HPDE6-E6E7 (cell line): ENCODE measurements around the gene C20orf202.

Source experiments
- DNase-seq: peaks from one replicate; pipeline ENCODE4 v3.0.0; 2011; ENCODE audit warnings: missing footprints; ENCODE audit errors: extremely low spot score

Gene C20orf202

DNA sequence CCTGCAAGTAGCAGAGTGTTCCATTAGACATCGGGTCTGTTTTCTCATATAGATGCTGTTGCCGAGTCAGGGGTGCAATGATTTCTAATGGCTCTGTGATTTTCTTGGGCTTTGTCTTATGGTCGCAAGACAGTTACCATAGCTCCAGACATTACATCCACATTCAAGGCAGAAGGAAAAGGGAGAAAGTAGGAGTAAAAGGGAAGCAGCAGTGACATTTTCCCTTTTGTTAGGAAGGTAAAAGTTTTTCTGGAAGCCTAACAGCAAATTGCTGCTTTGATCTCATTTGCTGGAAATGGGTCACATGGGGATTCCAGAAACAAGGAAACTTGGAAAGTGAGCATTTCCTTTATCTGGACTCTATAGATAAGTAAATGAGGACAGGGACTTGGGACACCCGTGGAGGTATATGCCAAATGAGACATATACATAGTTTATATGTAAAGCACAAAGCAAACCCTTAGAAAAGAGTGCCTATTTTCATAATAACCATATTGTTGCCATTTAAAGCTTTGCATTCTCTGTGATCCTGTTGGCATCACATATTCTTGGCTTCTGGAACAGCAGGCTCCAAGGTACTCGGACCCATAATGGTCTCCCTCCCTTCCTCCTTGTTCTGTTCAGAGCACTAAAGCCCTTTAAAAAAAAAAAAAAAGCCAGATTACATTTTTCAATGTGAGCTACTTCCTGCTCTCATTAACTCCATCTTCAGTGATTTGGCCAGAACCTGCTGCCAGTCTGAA, at the start of gene C20orf202:
C20orf202 (plus strand) TSS at position 693 of the 743 bp plus-strand sequence. CDS start 132 bp downstream, outside the sequence.
- DNase-seq = no peak

DNA sequence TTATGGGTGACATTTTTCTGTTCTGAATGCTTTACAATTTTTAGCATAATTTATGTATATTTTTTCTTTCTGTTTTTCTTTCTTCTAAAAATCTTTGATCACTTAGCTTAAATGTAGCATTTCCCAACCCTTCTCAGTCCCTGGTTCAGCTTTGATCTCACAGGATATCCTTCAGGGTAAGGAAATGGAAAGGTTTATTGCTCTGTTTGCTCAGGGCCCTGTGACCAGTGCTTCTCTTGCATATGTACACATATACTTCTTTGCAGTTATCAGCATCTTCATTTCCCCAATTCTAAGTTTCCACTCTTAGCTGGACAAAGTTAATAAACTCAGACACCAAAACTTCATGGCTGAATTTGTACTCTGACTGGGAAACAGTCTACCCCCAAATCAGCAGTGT, 49.0 kb upstream of the C20orf202 start:
- no peak for DNase-seq

DNA sequence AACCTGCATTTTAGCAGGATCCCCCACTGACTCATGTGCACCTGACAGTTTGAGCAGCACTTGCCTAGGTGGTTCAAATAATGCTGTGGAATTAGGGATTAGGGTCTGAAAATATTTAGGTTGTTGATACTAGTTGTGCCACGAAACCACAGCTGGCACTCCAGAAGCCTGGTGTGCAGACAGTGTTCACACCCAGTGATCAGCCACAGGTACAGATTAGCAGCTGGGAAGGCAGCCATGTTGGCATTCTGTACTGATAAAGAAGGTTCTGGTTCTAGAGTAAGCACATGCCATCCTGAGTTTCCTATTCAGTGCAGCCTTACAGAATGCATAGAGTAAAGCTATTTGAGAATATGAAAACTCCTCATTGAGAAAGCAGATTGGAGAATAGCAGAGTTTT, 48.6 kb upstream of the C20orf202 start:
- no peak for DNase-seq

GRCh38 chr20:1155342-1155741, 47.9 kb upstream of the C20orf202 start:
- no peak for DNase-seq

GRCh38 chr20:1160496-1160895, 42.8 kb upstream of the C20orf202 start:
- DNase-seq = no peak

- DNase-seq = no peak
Observed at GRCh38 chr20:1160991-1161390, 42.3 kb upstream of the C20orf202 start.

DNA sequence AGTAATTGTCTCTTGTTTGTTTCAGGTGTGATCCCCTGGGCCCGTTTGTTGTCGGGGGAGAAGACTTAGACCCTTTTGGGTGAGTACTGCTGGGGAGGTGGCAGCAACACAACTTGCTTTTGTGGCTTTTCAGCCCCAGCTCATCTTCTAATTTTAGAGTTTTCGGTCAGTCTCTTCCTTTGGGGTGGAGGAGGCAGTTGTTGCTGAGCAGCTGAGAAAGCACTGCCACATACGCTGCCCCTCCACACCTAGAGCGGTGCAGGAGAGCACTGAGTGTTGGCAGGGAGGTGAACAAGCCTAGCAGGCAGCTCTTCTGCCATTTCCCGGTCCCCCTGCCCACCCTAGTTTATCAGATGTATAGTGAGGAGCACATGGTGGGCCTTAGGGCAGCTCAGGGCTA, 40.1 kb upstream of the C20orf202 start:
- DNase-seq = no peak

DNA sequence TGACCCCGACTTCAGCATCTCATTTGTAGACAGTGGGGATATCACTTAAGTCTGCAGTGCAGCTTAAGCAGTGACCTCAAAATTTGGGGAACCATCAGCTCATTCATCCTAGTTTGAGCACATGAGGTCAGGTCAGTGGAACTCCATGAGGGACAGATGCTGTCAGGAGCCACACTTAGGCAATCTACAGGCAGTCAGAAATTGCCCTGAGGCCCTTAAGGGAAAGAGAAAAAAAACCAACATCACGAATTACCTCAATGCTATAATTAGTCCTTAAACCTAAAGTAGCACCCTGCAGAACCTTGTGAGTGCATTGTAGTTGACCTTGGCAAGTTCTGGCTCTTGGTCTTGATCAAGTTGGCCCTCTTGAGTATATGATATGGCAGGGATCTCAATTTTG, 39.6 kb upstream of the C20orf202 start:
- no peak for DNase-seq

GRCh38 chr20:1164871-1165270, 38.4 kb upstream of the C20orf202 start:
- DNase-seq = no peak

DNA sequence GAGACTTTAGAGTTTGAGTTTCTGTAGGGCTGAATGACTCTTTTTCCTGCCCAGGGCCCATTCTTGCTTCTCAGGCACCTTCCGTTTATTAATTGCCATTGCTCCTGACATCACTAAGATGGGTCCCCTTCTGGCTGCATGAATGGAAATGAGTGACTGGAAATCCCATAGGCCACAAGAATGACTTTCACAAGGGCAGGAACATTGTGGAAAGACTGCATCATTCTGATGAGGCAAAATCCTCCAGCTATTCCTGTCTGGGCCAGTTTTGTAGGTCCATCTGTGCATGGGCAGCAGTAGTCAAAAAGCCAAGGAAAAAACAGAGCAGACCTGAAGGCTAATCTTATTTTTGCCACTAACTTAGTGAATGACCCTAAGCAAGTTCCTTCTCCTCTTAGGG, 37.7 kb upstream of the C20orf202 start:
- no peak for DNase-seq

DNA sequence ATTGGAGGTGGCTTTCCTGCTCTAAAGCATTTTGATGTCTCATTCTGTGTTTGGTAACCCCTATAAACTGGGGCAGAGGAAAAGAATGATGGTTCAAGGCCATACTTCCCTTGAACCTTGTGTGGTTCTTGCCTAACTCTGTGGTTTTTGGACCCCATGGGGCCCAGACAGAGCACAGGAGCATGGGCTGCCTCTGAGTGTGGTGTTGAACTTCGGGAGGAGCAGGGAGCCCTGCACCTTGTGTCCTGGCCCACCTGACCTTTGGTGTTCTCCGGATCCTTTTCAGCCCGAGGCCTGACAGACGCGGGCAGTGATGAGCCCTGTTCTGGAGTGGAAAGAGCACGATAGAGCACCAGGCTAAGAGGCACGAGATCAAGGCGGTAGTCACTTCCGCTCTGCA, 37.3 kb upstream of the C20orf202 start:
- no peak for DNase-seq

- no peak for DNase-seq
Observed at GRCh38 chr20:1166948-1167720, 36.1 kb upstream of the C20orf202 start.

GRCh38 chr20:1169224-1169623, 34.0 kb upstream of the C20orf202 start:
- no peak for DNase-seq

- DNase-seq = no peak
Observed at GRCh38 chr20:1171461-1172093, 31.7 kb upstream of the C20orf202 start.

DNA sequence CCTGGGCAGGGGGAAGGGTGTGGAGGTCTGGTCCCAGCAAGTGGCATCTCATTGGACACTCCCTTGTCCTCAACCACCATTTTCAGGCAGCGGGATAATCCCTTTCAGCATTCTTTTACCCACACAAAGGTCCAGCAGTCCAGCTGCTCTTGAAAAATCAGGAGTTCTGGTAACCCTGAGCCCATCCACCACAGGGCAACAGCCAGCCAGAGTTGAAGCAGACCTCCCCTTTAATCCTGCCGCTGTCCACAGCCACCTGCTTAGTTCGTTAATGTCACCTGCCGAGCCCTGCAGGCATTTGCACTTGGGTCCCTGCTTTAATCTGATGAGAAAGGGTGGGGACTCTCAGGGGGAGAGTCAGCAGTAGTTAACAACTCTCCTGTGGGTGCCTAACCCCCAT, 29.6 kb upstream of the C20orf202 start:
- no peak for DNase-seq

GRCh38 chr20:1174787-1175186, 28.5 kb upstream of the C20orf202 start:
- DNase-seq = no peak

GRCh38 chr20:1177680-1178079, 25.6 kb upstream of the C20orf202 start:
- DNase-seq = no peak

DNA sequence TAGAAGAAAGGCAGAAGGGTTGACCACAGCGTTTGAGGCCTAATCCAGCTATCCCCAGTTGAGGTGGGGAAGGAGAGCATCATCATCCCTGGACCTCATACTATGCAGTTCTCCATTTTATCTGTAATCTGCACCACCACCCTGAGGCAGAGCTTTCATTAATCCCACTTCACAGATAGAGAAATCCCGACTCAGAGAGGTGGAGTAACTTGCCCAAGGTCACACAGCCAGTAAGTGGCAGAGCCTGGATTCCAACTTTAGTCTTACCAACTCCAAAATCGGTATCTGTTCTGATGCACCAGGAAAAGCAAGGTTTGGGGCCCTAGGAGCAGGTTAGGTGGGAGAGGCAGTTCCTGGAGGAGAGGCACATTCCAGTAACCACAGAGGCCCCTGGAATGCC, 25.2 kb upstream of the C20orf202 start:
- no peak for DNase-seq

- DNase-seq = no peak
Observed at GRCh38 chr20:1178623-1179022, 24.6 kb upstream of the C20orf202 start.

- no peak for DNase-seq
Observed at GRCh38 chr20:1180949-1181348, 22.3 kb upstream of the C20orf202 start.

- no peak for DNase-seq
Observed at GRCh38 chr20:1182106-1182505, 21.1 kb upstream of the C20orf202 start.

DNA sequence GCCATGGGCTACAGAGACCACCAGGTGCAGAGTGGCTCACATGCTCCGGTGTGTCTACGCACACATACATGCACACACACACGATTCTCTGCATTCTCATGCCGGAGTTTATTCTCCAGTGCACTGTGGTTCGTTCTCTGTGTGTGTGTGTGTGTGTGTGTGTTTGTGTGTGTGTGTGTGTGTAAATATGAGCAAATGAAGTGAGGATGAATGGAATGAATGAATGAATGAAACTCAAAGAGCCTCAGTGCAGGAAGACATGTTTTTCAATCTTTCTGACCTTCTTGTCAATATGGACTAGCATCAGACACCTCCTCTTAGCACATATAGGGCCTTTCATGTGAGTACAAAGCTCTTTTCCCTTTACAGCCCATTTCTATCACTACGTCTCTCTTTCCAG, 20.1 kb upstream of the C20orf202 start:
- DNase-seq = no peak

DNA sequence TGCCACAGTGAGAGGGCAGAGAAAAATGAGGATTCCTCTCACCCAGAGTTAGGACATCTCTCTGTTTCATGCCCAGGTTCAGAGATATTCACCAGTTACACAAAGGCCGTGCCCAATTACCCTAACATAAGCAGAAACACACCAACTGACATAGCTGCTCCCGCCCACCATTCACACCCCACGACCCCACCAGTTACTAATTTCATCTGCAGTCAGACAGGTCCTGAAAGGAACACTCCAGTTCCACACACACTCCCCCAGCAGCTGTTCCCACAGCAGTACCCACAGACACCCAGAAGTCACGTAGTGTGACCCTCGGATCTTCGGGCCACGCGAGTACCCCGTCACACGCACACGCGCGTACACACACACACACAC, 19.0 kb upstream of the C20orf202 start:
- no peak for DNase-seq
